RPMI8226 (cell line): ENCODE data around the gene GP1BA.

ENCODE experiments used
- DNase-seq: peaks from one replicate; pipeline ENCODE4 v3.0.0-alpha.2; 2015

The GP1BA gene

GRCh38 chr17:4978726-4979125 lies 46.6 kb downstream of the GP1BA start:
- DNase-seq, result no peak

GRCh38 chr17:4980644-4981216 lies 48.7 kb downstream of the GP1BA start:
- peak; percentile 52 for DNase-seq

GRCh38 chr17:4982305-4982704 lies 50.2 kb downstream of the GP1BA start:
- no peak for DNase-seq
